Sciatic nerve (tissue), 2 donors: ENCODE results near the gene TTC33. TPM values are rescaled to one million over a fixed set of nuclear protein-coding genes. Genes with fewer than 3 reads are reported as not detected.

Source experiments
- ATAC-seq: fragments of 200-7000 bp; cut with Tn5 transposase; one replicate; pipeline ENCODE4 v1.9.1; 2020; ENCODE audit warnings: mild to moderate bottlenecking, moderate library complexity
- DNase-seq: peaks from one replicate; pipeline ENCODE4 v3.0.0-alpha.2; 2020; ENCODE audit warnings: low spot score
- intact Hi-C: fragments of 100-400 bp; cut with DNase I; formaldehyde crosslinking; loops from one replicate; pipeline ENCODE4 v1.14.2; 2022
- total RNA-seq: library from RNA; stranded (reverse); fragmentation: NEBNext Ultra II Directional; extraction: Animal tissue kit (Norgen Biotek cat#: 25700); gene quantifications from one replicate; pipeline ENCODE4 v1.2.1, GENCODE V29; 2021
- donor health status: DM: no; HTN: no; CAD: no.
- donor health status: DM: no; HTN: no; CAD: no.

TTC33 gene
- total RNA-seq, 1 donor from 2014 or later = 20.1 TPM

GRCh38 chr5:40483316-40483715 lies 272.4 kb downstream of the TTC33 start:
- intact Hi-C loops = no loop called here
- no peak for DNase-seq
- ATAC-seq = no peak

GRCh38 chr5:40481241-40481640 lies 274.5 kb downstream of the TTC33 start:
- no peak for DNase-seq
- intact Hi-C loops = no loop called here
- no peak for ATAC-seq

DNA sequence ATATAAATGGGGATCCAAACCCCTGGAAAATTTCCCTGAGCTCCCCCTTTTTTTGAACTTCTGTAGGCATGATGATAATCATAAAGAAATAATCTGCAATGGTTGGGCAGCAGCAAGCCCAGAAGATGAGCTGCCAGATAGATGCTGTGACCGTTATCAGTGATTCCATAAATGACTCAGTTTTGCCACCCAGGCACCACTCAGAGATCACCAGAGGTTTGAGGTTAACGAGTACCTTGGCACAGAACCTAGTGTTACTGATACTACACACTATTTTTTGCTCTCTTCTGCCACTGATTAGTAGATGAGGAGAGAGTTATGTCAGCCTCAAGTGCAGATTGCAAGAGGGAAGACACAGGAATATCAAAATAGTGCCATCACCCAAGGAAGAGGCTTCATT lies 275.4 kb downstream of the TTC33 start:
- DNase-seq (no peak), ATAC-seq (no peak)
- intact Hi-C loops = no loop called here

DNA sequence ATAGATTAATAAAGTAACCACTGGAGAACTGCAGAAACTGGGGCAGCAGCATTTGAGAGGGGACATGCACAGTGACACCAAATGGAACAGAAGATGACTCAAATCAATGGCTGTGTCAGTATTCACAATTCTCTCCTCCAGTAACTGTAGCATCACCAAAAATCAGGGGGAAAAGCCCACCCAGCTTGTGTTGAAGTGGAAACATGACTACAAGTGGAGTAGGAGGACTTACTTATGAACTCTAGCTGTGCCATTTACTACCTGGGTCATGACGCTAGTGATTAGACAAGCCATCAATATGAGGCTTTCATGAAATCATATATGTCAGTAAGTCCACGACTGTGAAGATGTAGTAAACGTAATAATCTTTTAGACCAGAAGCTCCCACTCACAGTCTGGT lies 275.8 kb downstream of the TTC33 start:
- no peak for ATAC-seq
- DNase-seq = no peak
- intact Hi-C loops = loop anchor here (10.0 kb wide), 1 partner anchor 345 kb away; no protein-coding TSS in a partner anchor

- intact Hi-C loops = loop anchor here (10.0 kb wide), 1 partner anchor 344 kb away; no protein-coding TSS in a partner anchor
- no peak for DNase-seq
Measured at GRCh38 chr5:40478766-40479165, 277.0 kb downstream of the TTC33 start.

GRCh38 chr5:40477856-40478546 lies 277.8 kb downstream of the TTC33 start:
- ATAC-seq (no peak), DNase-seq (no peak)
- intact Hi-C loops = loop anchor here (10.0 kb wide), 1 partner anchor 343 kb away; no protein-coding TSS in a partner anchor

More at GRCh38 chr5:40478766-40479165, 277.0 kb downstream of the TTC33 start:
- ATAC-seq = no peak

DNA sequence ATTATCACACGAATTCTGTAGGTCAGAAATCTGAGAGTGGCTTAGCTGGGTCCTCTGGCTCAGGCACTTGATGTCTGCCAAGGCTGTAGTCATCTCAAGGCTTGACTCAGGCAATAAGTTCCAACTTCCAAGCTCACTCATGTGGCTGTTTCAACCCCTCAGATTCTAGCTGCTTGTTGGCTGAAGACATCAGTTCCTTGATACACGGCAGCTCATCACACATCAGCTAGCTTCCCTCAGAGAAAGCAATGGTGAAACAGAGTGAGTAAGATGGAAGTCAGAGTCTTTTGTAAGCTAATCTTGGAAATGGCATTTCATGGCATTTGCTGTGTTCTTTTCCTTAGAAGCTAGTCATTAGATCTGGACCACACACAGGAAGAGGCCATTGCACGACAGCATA lies 280.2 kb downstream of the TTC33 start:
- ATAC-seq (no peak), DNase-seq (no peak)
- intact Hi-C loops = loop anchor here (10.0 kb wide), 1 partner anchor 341 kb away; no protein-coding TSS in a partner anchor

DNA sequence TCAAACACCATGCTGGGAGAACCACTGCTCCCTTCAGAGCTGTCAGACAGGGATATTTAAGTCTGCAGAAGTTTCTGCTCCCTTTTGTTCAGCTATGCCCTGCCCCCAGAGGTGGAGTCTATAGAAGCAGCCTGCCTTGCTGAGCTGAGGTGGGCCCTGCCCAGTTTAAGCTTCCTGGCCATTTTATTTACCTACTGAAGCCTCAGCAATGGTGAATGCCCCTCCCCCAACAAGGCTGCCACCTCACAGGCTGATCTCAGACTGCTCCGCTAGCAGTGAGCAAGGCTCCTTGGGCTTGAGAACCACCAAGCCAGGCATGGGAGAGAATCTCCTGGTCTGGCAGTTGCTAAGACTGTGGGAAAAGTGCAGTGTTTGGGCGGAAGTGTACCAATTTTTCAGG lies 281.5 kb downstream of the TTC33 start:
- intact Hi-C loops = loop anchor here (10.0 kb wide), 1 partner anchor 339 kb away; no protein-coding TSS in a partner anchor
- no peak for ATAC-seq
- DNase-seq = no peak

DNA sequence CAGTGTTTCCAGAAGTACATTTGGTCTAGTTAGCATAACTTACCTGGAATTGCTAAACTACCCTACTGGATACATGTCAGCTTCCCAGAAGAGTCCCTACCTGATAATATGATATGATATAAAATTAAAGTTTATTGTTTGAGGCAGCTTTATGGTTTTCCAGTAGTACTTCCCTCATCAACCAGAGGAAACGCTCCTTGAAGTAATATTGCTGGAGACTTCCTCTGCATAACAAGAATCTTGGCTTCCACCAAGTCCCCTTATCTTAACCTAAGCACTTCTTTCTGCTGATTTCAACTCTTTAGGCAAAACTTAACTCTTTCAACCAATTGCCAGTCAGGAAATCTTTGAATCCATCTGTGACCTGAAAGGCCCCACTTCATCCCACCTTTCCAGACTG lies 290.3 kb downstream of the TTC33 start:
- intact Hi-C loops = no loop called here
- ATAC-seq = no peak
- no peak for DNase-seq

DNA sequence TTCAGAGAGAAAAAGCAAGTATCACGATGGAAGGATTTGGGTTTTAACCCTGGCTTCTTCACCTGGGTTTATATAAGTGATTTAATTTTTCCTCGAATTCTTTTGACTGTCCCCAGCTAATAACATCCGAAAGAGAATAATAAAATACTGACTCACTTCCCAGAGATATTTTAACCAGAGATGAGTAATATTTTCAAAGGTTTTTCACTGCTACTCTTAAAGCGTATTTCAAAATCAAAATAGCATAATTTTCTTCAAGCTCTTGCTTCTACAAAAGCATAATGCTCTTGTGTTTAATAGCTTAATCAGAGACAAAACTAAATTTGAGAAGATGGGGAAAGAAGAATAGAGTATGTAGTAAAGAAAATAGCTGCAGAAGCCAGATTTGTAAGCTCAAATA lies 291.2 kb downstream of the TTC33 start:
- intact Hi-C loops = no loop called here
- DNase-seq (no peak), ATAC-seq (no peak)

Other genes with a start within 250 kb of the TTC33 start
- 17.1 TPM for gene PTGER4, start 76.0 kb downstream of the TTC33 start, total RNA-seq
- gene PRKAA1, start 42.4 kb upstream of the TTC33 start, total RNA-seq = 78.4 TPM
- 1,013 TPM for gene RPL37, start 79.3 kb upstream of the TTC33 start, total RNA-seq
- 10.9 TPM for gene CARD6, start 85.4 kb upstream of the TTC33 start, total RNA-seq
- 37.4 TPM for gene C7, start 153.5 kb upstream of the TTC33 start, total RNA-seq